HG03342 (cell line): ENCODE measurements around the gene MAPK11.

ENCODE experiments used
- ATAC-seq: cut with Tn5 transposase; IDR thresholded peaks from one replicate; pipeline ENCODE4 v1.9.1; 2021; ENCODE audit warnings: mild to moderate bottlenecking, moderate library complexity; ENCODE audit not compliant: unreplicated experiment

Gene MAPK11

DNA sequence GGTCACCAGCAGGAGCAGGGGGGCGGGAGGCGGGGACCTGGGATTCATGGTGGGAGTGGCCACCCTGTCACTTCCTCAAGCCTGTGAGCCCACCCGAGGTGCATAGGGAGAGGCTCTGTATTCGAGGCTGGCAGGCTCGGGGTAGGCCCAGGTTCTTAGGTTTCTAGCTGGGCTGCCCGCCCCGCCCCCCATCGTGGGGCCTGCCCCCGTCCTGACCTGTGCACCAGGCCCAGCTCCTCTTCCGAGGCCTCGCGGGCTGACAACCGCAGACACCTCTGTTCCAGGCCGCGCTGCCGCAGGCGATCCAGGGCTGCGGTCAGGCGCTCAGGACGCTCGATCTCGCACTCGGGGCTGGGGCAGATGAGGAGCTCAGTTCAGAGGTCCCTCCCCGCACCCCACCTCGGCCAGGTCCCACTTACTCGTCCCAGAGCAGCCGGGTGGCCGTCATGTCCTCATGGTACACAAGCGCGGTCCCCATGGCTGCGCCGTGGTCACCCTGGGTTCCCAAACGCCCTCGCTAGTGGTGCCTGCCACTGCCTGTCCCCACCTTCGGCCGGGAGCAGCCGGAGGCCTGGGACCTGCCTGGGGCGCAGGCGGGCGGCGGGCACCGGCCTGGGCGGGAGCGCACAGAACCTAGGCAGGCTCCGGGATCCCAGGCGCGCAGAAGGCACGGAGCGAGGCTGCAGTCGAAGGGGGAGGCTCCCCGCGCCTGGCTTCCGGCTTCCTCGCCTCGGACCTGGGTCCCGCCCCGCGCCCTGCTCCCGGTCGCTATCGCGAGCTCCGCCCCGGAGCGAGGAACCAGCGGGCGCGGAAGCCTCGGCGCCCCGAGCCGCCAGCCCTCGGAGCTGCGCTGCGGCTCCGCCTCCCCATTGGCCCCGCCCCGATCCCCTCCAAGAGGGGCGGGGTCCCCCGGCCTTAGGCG is 19.4 kb downstream of the MAPK11 start, which contains the start of gene HDAC10:
Gene HDAC10, minus strand, starts transcription at position 711 of the 922 bp plus-strand sequence. Its CDS starts 233 bp downstream, at position 478.
- peak; percentile 50 for ATAC-seq

DNA sequence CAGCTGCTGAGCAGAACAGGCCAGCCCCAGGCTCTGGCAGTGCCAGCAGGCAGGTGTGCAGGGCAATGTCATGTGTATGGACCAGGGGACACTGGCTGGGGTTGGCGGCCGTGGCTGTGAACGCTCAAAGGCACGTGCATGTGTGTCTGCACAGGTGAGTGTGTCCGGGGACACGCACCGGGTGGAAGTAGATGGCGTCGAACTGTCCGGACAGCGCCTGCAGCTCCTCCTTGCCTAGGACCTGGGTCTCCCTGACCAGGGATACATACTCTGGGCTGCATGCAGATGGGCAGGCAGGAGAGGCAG is 20.0 kb downstream of the MAPK11 start:
- no peak for ATAC-seq

DNA sequence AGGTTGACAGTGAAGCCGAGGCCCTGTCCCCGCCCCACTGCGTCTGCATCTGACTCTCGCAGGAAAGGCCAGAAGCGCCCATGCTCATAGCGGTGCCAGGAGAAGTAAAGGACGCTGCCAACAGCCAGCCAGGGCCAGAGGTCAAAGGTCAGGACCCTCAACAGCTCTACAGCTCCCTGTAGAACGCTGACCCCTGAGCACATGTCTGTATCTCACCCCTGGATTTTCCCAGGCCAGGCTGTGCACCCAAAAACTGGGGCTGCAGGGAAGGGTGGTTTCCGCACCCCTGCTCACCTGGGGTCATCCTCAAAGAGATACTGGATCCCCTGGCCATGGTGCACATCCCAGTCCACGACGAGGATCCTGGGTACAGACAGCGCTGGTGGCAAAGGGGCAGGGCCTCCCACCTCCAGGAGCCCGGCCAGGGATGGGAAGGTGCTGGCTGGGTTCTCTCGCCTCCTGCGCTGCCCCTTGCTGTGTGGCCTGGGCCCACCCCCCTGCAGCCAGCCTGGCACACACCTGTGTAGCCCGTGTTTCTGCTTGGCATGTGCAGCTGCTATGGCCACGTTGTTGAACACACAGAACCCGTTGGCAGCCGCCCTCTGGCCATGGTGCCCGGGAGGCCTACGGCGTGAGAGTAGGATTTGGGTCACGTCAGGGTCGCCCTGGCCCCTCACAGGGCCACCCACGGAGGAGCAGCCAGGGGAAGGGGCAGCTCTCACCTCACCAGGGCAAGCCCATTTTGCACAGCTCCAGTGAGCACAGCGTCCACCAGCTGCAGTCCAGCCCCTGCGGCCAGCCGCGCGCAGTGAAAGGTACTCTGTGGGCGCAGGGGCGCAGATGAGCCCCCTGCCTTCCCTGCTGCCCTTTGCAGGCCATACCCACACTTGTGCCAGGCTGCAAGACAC is 20.6 kb downstream of the MAPK11 start:
- no peak for ATAC-seq

DNA sequence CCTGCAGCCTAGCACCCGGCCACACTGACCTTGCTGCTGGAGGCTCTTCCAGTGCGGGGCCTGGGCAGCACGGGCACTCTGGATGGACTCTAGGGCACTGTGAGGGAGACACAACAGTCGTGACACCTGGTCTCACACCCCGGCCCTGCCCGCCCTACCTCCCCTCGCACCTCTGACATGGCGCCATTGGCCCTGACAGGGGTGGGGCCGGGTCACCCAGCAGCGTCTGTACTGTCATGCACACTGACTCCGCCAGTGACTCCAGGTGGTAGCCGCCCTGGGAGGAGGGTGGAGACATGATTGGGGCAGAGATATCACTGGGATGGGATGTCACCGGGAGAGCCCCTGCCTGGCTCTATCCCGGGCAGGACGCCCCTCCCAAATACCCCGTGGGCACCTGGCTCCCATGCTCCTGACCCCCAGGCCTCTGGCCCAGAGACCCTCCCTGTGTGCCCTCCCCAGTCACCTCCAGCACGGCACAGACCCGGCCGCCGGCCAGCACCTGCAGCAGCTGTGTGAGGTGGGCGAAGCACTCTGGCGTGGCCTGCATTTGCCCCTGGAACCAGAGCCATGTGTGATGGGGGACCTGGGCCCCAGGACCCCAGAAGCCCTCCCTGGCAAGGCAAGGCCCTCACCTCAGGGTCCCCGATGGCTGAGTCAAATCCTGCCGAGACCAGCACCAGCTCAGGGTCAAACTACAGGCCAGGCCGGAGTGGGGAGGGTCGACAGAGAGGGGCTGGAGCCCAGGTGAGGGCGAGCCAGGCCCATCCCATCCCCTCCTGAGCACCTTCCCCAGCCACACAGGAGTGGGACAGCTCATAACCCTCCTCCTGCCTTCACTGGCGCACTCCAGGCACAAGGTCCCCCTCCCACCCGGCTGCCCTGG is 21.7 kb downstream of the MAPK11 start:
- ATAC-seq = no peak

DNA sequence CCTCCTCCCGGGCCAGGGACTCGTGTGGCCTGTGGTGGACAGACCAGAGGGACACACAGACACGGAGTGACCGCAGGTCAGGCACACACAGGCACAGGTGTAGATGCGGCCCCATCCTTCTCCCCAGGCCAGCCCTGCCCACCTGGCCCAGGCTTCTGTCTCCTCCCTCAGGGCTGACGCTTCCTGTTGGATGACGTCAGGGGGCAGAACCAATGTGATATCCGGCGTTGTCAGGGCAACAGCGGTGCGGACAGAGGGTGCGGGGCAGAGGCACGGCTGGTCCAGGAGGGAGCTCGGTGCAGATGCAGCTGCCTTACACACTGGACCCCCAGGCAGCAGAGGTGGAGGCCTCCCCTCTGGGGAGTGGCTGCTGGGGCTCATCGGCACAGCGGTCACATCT is 22.4 kb downstream of the MAPK11 start:
- ATAC-seq = no peak

DNA sequence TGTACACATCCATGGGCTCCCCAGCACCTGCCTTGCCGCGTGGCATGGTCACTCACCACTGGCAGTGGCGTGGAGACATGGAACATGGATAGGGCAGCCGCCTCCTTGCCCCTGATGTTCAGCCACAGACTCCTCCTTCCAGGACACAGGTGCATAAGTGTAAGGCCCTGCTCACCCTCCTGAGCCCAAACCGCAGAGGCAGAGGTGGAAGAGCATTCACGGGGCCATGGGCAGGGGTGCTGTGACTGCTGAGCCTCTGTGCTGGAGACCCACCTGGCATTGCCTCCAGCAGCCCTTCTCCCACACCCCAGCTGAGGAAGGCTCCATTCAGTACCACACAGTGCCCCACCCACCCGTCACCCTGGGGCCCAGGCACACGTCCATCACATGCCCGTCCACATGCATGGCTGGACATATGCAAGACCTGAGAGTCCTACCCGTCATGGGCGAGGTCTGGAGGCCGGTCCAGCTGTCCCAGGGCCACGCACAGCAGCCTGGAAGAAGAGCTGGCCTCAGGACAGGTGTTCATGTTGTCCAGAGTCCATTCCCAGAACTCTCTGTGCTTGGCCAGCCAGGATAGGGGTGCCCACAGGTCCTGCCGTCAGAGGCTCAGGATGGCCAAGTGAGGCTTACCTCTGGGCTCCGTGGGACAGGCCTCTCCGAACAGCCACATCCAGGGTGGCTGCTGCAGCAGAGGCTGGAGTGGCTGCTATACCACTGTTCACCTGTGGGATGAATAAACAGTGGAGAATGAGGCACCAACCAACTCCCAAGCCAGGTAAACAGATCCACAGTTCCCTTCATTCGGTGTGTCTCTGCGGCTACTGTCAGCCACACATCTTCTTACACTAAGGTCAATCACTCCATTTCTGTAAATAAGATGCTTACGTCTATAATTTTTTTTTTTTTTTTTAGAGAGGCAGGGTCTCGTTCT is 23.7 kb downstream of the MAPK11 start:
- ATAC-seq = no peak

DNA sequence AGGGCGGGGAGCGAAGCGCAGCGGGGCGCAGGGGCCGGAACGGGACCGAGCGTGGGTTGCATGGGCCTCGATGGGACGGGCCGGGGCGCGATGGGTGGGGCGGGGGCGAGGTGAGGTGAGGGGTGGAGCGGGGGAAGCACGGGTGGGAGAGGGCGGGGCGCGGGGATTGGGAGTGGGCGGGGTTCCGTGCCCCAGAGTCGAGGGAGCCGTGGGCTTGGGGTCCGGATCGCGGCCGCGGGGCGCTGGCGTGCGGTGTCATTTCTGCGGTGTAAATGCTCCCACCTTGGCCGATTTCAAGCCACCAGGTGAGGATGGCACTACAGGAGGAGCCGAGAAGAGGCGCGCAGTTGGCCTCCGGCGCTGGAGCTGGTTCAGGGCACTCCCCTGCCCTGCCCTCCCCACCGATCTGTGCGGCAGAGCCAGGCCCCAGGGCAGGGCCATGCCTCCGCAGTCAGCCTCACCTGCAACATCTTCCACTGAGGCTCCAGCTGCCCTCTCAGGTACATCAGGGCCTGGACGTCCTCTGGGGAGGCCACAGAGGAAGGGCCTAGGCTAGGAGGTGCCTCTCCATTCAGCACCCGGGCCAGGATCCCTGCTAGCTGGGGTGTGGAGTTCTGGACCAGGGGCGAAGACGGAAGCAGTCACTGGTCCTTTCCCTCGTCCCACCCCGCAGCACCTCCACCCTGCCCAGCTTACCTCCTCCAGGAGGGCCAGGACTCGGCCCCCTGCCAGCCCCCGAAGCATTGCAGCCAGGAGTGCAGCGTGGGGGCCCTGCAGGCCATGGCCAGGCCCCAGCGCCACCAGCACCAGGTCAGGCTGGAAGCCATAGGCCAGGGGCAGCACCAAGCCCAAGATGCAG is 24.7 kb downstream of the MAPK11 start:
- peak; percentile 5 for ATAC-seq

DNA sequence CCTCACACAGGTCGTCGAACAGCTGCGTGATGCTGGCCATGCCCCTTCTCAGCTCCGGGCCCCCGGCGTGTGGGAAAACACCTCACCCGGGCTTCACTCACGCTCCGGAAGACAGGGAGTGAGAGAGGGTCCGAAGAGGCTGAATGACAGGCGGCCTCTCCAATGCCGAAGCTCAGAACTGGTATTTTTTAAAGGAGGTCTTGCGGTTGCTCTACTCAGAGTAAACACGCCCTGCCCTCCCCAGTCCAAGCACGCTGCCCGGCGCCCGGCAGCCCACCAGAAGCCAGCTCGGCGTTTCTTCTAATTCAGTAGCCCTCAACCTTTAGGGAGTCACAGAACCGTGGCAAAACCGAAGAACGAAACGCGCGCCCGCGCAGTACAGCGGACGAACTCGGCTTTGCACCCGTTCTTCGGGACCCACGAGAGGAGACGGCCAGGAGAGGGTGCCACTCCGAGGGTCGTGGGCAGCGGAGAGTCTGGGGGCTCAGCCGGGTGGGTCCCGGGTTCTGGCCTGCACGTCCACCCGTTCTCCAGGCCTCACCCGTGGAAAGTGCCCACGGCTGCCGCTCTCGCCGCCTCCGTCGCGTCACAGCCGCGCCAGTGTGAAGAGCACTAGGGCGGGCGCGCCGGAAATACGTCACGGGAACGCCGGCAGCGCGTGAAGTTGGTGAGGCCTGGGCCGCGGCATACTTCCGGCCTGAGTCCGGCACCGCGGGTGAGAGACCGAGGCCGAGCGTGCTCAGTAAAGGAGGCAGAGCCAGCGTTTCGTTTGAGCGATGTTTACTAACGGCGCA is 25.6 kb downstream of the MAPK11 start, which contains the start of gene TUBGCP6:
Gene TUBGCP6, minus strand, starts transcription at position 604 of the 794 bp plus-strand sequence. Its CDS starts 564 bp downstream, at position 40.
- ATAC-seq = peak; percentile 65

DNA sequence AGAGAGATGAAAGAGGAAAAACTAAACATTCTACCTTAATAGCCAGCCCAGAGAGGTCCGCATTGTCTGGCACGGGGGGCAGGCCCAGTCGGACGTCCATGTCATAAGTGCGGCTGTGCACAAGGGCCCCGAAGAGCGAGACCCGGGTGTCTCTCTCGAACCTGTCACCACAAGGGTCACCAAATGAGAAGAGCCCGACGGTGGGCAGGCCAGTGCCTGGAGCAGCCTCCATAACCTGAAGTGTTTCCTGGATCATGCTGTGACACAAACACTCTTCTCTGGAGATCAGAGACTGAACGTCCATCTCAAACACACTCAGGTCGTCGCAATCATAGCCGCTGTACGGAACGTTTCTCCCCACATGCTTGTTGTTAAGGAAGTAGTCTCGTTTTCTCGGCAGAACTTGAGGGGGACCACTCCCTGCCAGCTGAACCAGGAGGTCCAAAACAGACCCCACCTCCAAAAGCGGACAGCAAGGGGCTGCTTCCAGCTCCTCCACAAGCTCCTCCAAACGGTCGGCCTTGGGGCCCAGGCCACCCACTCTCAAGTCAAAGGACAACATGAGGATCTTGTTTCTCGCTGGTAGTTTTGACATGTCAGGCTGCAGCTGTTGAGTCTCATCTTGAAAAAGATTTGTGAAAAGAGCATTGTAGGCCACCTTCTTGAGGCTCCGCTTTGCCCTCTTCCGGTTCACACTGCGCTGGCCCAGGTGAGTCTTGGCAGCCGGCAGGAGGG is 26.3 kb downstream of the MAPK11 start:
- no peak for ATAC-seq

DNA sequence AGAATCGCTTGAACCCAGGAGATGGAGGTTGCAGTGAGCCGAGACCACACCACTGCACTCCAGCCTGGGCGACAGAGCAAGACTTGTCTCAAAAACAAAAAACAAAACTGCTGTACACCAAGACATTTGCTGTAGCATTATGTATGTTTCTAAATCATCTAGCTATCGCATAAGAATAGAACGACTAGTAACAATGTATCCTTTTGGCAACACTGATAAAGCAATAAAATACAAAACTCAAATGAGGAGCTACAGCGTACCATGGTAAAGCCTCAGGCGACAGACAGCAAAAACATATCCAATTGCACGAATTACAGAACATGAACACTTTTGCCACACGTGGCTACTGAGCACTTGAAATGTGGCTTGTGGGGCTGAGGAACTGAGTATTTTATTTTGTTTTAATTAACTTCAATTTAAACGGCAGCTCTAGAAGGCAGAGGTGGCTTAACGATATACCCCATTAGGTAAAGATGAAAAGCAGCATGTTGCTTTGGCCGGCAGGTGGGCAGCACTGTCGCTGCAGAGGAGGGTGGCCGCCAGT is 27.7 kb downstream of the MAPK11 start:
- ATAC-seq = no peak

DNA sequence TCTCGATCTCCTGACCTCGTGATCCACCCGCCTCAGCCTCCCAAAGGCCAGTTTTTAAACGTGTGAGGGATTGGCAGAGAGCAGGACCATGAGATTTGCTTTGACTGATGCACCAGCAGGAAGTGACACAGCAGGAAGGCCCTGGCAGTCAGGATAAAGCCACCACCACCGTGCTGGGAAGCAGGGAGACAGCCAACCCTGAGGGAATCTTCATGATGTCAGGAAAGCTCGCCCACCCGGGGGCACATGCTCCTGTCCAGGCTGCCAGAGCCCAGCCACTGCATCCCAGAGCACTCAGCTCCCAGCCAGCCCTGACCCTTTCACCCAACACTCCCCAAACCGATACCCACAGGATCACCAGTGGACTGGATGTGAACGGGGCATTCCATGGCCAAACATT is 31.4 kb downstream of the MAPK11 start:
- ATAC-seq = no peak

DNA sequence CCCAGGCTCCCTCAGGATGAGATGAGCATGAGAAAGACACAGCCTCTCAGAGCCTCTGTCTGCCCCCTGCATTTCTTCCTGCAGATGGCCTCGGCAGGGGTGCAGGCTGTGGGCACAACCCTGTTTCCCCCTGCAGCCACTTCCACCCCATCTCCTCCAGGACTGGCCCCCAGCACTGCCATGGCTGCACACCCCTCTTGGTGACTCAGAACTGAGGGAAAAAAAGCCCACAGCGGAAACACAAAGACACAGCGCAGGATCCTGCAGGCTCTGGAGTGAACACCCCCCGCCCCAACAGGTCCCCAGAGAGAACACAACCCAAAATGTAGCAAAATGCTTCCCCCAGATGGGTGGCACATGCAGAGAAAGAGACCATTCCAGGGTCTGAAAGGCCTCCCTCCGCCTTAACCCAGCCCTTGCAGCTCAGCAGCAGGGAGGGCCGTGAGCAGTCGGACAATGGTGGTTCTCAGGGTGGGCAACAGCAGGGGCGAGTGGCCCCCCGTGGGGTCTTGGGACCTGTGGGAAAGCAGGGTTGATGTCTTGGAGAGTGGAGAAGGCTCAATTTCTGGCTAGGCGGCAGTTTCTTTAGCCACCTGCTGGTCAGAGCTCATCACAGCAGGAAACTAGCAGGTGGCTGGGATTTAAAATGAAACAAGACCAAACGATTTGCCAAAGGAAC is 33.3 kb downstream of the MAPK11 start:
- no peak for ATAC-seq

DNA sequence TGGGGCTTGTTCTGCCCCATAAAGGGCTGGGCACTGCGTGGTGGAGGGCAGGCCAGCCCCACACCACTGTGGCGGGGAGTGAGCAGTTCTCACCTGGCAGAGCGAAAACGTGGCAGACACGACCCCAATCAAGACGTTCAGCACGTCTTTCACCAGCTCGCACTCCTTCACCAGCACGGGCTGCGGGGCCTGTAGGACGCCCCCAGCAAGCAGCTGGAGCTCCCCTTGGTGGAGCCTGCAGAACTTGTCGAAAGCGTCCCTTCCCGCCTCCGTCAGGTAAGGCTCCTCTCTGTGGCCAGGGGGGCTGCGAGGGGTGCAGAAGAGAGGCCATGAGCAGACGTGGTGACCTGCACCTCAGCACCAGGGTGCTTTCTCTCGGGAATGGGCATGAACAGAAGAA is 37.0 kb downstream of the MAPK11 start:
- ATAC-seq = no peak

DNA sequence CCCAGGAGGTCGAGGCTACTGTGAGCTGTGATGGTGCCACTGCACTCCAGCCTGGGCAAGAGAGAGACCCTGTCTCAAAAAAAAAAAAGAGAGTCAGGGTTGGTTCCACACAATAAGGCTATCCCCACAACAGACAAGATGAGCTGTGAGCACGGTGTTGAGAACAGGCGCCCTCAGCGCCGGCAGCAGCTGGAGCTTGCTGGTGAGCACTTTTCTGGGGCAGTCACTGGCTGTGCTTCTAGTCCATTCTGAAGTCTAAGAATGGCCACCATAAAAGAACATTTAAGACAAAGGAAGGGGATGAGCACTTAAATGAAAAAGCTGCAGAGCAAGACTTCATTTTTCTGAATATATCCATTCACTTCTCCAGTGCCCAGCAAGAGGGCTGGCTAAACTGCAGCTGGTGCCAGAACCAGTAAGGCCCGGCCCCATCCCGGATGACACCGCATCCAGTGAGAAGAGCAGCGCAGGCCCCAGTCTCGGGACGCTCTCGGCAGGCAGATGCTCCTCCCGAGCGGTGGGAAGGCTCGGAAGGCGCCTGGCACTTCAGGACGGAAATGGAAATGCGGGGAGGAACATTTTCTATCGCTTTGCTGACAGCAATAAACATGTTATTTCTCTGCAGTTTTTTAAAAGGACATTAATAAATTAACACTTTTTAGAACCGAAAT is 37.6 kb downstream of the MAPK11 start:
- ATAC-seq = no peak

DNA sequence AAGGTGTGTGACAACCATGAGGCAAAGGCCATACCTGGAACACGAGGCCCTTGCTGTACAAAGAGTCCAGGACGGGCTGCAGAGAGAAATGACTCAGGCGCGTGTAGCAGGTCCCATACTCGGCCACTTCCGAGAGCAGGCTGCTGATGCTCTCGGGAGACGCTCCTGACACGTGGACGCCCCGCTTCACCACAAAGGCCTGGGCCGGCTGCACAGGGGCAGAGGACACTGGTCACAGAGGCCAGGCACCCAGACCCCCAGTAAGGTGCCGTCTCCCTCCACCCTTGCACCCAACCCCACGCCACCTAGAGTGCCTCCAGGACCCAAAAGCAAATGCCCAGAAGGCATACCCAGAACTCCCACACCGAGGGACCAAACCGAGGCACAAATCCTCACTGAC is 40.8 kb downstream of the MAPK11 start:
- no peak for ATAC-seq

DNA sequence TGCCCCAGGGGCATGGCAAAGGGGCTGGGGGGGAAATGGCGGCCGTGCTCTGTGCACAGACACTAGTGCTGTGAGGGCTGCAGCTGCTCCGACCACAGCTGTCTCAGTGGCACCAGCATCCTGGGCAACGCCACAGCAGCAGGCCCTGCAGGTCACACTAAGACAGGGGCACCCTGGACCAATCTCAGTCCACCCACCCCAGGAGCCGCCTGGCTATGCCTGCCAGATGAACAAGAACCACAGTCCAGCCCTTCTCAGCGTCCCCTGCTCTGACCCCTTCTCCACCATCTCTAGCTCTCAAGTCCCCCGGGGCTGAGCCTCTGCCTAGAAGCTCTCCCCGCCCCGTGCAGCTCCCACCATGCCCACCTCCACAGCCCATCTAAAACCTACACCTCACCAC is 41.8 kb downstream of the MAPK11 start:
- ATAC-seq = no peak
